DOHH2 (cell line): ENCODE measurements around the gene SLC5A11.

Experiments used
- CTCF ChIP-seq: fragments of 200-600 bp; sonication (generic); IDR thresholded peaks from one replicate; pipeline ENCODE4 v1.5.1; 2014; ENCODE audit warnings: antibody characterized with exemption, mild to moderate bottlenecking, low read depth, low read length; ENCODE audit not compliant: poor library complexity, severe bottlenecking
- EZH2phosphoT487 ChIP-seq: fragments of 200-600 bp; sonication (generic); IDR thresholded peaks from 2 replicates; pipeline ENCODE4 v1.6.1; 2017; ENCODE audit warnings: borderline replicate concordance, mild to moderate bottlenecking, antibody characterized with exemption, low read length, moderate library complexity, mixed read lengths

GRCh38 chr16:24873028-24873427 lies 27.3 kb downstream of the SLC5A11 start:
- TF ChIP-seq CTCF (no peak), EZH2phosphoT487 (no peak)
